B cell (primary cell): ENCODE results near the gene OGG1. TPM values are rescaled to one million over a fixed set of nuclear protein-coding genes. Genes with fewer than 3 reads are reported as not detected.

Experiments
- ATAC-seq: fragments of 200-7000 bp; cut with Tn5 transposase; one replicate; pipeline ENCODE4 v1.10.0; 2021; ENCODE audit warnings: low read depth, mild to moderate bottlenecking, moderate number of reproducible peaks, moderate library complexity
- CTCF ChIA-PET: fragments of 350-600 bp; sonication (Branson Sonifier 250); formaldehyde crosslinking; loops from one replicate; lab custom pipeline; 2021; ENCODE audit warnings: antibody characterized with exemption, inconsistent platforms; lab: Charles Lee
- POLR2A ChIA-PET: fragments of 350-600 bp; sonication (Branson Sonifier 250); formaldehyde crosslinking; loops from one replicate; lab custom pipeline; 2021; ENCODE audit warnings: antibody characterized with exemption; lab: Charles Lee
- DNase-seq: peaks from one replicate; pipeline ENCODE4 v3.0.0; 2013
- H2AFZ ChIP-seq: 2 replicates; pipeline ENCODE4 v1.6.1; 2012; ENCODE audit warnings: mild to moderate bottlenecking, low read depth, low read length; ENCODE audit not compliant: insufficient read depth, poor library complexity, severe bottlenecking
- H3K27ac ChIP-seq, 2 donors: 1 replicate in 1 of 2; 2 replicates in 1 of 2; pipeline ENCODE4 v1.5.1; 2012 to 2013; ENCODE audit warnings: low read length in 2 of 2, mild to moderate bottlenecking in 2 of 2, moderate library complexity in 1 of 2
- H3K27me3 ChIP-seq, 4 experiments: fragments of 200-600 bp in 1 of 4; sonication (generic) in 1 of 4; replicated peaks in 1 of 4; 1 replicate in 2 of 4; 2 replicates in 2 of 4; pipeline versions ENCODE4 v1.6.1 to v1.7.0; 2013 to 2016; ENCODE audit warnings: low read length in 3 of 4, mild to moderate bottlenecking in 2 of 4, mixed read lengths in 1 of 4, moderate library complexity in 1 of 4; ENCODE audit not compliant: insufficient read depth in 4 of 4, control insufficient read depth in 3 of 4; ENCODE audit errors: control extremely low read depth in 1 of 4
- H3K36me3 ChIP-seq, 2 experiments: replicated peaks in 1 of 2; 1 replicate in 1 of 2; 2 replicates in 1 of 2; pipeline versions ENCODE4 v1.6.1 to v1.7.1; 2013; ENCODE audit warnings: low read length in 1 of 2; ENCODE audit not compliant: insufficient read depth in 2 of 2, control insufficient read depth in 1 of 2; ENCODE audit errors: control extremely low read depth in 1 of 2, extremely low read depth in 1 of 2
- H3K4me1 ChIP-seq, 2 donors: fragments of 200-600 bp in 1 of 2; sonication (generic) in 1 of 2; 1 replicate in 1 of 2; 2 replicates in 1 of 2; pipeline versions ENCODE4 v1.5.1 to v1.6.1; 2013 to 2017; ENCODE audit warnings: low read length in 2 of 2; ENCODE audit not compliant: control insufficient read depth in 2 of 2, insufficient read depth in 2 of 2
- H3K4me2 ChIP-seq: replicated peaks from 2 replicates; pipeline ENCODE3; 2012; ENCODE audit warnings: mild to moderate bottlenecking, low read depth, low read length; ENCODE audit not compliant: poor library complexity, severe bottlenecking
- H3K4me3 ChIP-seq, 5 experiments: fragments of 200-600 bp in 1 of 5; sonication (generic) in 1 of 5; 1 replicate in 3 of 5; 2 replicates in 2 of 5; pipeline versions ENCODE4 v1.5.1 to v1.7.0; 2011 to 2016; ENCODE audit warnings: low read length in 4 of 5, mild to moderate bottlenecking in 4 of 5, low read depth in 2 of 5, control low read depth in 1 of 5, moderate library complexity in 1 of 5; ENCODE audit not compliant: insufficient read depth in 1 of 5; ENCODE audit errors: control extremely low read depth in 1 of 5, extremely low read depth in 1 of 5
- H3K79me2 ChIP-seq: fragments of 200-600 bp; sonication (generic); one replicate; pipeline ENCODE4 v1.6.0; 2016; ENCODE audit warnings: low read length; ENCODE audit not compliant: control insufficient read depth, insufficient read depth
- H3K9ac ChIP-seq: fragments of 200-600 bp; sonication (generic); 2 replicates; pipeline ENCODE4 v1.6.1; 2017; ENCODE audit warnings: mild to moderate bottlenecking, low read length, moderate library complexity
- H3K9me3 ChIP-seq, 3 donors: one replicate each; pipeline versions ENCODE4 v1.6.1 to v1.7.1; 2013; ENCODE audit warnings: low read length in 2 of 3; ENCODE audit not compliant: control insufficient read depth in 2 of 3, insufficient read depth in 1 of 3; ENCODE audit errors: control extremely low read depth in 1 of 3
- H4K20me1 ChIP-seq: 2 replicates; pipeline ENCODE4 v1.6.0; 2012; ENCODE audit warnings: mild to moderate bottlenecking, low read length; ENCODE audit not compliant: insufficient read depth, control insufficient read depth, poor library complexity, severe bottlenecking
- H3K27ac Mint-ChIP-seq: one replicate; pipeline ENCODE4 v1.8.0; 2021; ENCODE audit warnings: mixed read lengths
- H3K27me3 Mint-ChIP-seq: one replicate; pipeline ENCODE4 v1.8.0; 2021; ENCODE audit warnings: mixed read lengths
- H3K4me1 Mint-ChIP-seq: one replicate; pipeline ENCODE4 v1.8.0; 2021; ENCODE audit warnings: mixed read lengths
- H3K4me3 Mint-ChIP-seq: one replicate; pipeline ENCODE4 v1.8.0; 2021; ENCODE audit warnings: mixed read lengths
- H3K9me3 Mint-ChIP-seq: one replicate; pipeline ENCODE4 v1.8.0; 2022; ENCODE audit warnings: mixed read lengths; ENCODE audit not compliant: insufficient read depth
- EZH2 ChIP-seq: IDR thresholded peaks from 2 replicates; pipeline ENCODE4 v1.6.1; 2012; ENCODE audit warnings: borderline replicate concordance, low read depth, mild to moderate bottlenecking, moderate library complexity, low read length; ENCODE audit not compliant: insufficient read depth, poor library complexity, severe bottlenecking
- WGBS: methylation state at CpG from one replicate; pipeline ENCODE4 v1.1.5; 2013; ENCODE audit warnings: missing lambda C conversion rate; ENCODE audit not compliant: insufficient coverage; 5-methylcytosine and 5-hydroxymethylcytosine counted together
- intact Hi-C: fragments of 100-400 bp; cut with micrococcal nuclease; formaldehyde crosslinking; loops from one replicate; pipeline ENCODE4 v1.10.0; 2022
- polyA plus RNA-seq: library from polyadenylated mRNA; depleted of rRNA; stranded (reverse); fragments of >200 nt; gene quantifications from 2 replicates; pipeline ENCODE4 v1.2.3, GENCODE V29; 2012
- total RNA-seq, 2 donors: library from RNA; stranded (reverse); fragments of 120-200 nt in 1 of 2; gene quantifications; 1 replicate in 1 of 2; 2 replicates in 1 of 2; pipeline versions ENCODE4 v1.2.3 to v1.2.4, GENCODE V29; 2013 to 2022
- TF ChIP-seq, protein P1 (sequence below): fragments of 200-600 bp; IDR thresholded peaks from one replicate; pipeline ENCODE4 v1.8.0; 2022; ENCODE audit warnings: antibody characterized with exemption, mild to moderate bottlenecking

OGG1 gene
- total and polyA plus RNA-seq, 2 donors (not counting 1 experiment from before 2014, with no cell fraction given): 45.6 to 81.6 TPM

DNA sequence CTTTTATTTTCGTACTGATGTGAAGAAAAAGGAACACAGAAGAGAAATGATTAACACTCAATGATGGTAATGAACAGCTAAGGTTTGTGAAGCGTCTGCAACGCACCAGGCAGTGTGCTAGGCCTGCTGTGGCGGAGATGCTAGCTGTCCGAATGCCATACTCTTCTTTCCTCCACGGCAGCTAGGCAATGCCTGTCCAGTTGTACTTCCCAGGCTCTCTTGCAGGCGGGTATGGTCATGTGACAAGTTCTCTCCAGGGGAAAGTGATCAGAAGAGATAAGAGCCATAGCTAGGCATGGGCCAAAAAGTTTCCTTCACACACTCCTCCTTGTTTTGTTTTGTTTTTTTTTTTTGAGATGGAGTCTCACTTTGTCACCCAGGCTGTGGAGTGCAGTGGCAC lies 35.9 kb downstream of the OGG1 start:
- Mint-ChIP-seq H3K27ac (no peak overlapping the region), H3K9me3 (no peaks in the 10 kb centered on the region), H3K4me1 (peaks cover 31% of the 10 kb centered on the region), H3K27me3 (no peaks in the 10 kb centered on the region), H3K4me3 (no peak overlapping the region)
- peaks cover 21 to 29% of the 10 kb centered on the region in 2 donors for H3K4me1 ChIP-seq
- peaks cover 2 to 62% of the 10 kb centered on the region in 2 experiments for H3K36me3 ChIP-seq
- no peaks in the 10 kb centered on the region for H3K27me3 ChIP-seq
- H3K4me2 ChIP-seq: no peak overlapping the region
- no peaks in the 10 kb centered on the region for H4K20me1 ChIP-seq
- H3K27ac ChIP-seq: no peak overlapping the region
- no peak for TF ChIP-seq EZH2
- TF ChIP-seq, protein P1, sequence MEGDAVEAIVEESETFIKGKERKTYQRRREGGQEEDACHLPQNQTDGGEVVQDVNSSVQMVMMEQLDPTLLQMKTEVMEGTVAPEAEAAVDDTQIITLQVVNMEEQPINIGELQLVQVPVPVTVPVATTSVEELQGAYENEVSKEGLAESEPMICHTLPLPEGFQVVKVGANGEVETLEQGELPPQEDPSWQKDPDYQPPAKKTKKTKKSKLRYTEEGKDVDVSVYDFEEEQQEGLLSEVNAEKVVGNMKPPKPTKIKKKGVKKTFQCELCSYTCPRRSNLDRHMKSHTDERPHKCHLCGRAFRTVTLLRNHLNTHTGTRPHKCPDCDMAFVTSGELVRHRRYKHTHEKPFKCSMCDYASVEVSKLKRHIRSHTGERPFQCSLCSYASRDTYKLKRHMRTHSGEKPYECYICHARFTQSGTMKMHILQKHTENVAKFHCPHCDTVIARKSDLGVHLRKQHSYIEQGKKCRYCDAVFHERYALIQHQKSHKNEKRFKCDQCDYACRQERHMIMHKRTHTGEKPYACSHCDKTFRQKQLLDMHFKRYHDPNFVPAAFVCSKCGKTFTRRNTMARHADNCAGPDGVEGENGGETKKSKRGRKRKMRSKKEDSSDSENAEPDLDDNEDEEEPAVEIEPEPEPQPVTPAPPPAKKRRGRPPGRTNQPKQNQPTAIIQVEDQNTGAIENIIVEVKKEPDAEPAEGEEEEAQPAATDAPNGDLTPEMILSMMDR: no peak
- intact Hi-C loops: no loop called here
- ChIA-PET POLR2A (interaction anchor here (0.6 kb wide), 1 partner anchor 140 kb away, joined by 3 read pairs; no protein-coding TSS in a partner anchor), CTCF (no interaction called here)
- no peak for ATAC-seq
- no peak overlapping the region for H3K4me3 ChIP-seq
- peaks cover 23% of the 10 kb centered on the region for H3K79me2 ChIP-seq
- H2AFZ ChIP-seq: no peak overlapping the region
- no peak for DNase-seq
- no peaks in the 10 kb centered on the region for H3K9me3 ChIP-seq
- WGBS: 93% methylated on average over 6 of the region's 7 CpGs
- H3K9ac ChIP-seq: no peak overlapping the region

DNA sequence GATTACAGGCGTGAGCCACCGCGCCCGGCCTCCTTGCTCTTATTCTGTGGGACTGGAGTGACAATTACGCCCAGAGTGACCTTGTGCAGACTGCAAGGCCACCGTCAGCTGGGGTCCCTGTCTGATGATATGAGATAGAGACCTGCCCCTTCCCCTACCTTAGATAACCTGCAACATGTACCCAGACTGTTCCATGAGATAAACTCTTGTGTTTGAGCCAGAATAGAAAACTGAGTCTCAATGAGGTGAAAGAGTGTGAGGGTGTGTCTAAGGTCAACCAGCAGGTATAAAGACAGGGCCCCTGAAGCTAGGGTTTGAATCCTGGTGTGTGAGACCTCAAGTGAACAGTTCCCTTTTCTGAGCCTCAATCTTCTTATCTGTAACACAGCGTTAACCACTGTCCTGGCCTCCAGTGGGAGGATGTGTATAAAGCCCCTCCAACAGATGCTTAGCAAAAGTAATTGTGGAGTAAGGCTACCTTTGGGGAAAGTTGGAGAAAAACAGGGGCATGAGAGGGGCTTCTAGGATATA lies 36.5 kb downstream of the OGG1 start:
- H3K4me1 Mint-ChIP-seq: peaks cover 30% of the 10 kb centered on the region
- no peak for TF ChIP-seq EZH2
- TF ChIP-seq, protein P1: no peak
- no peaks in the 10 kb centered on the region for H3K9me3 ChIP-seq
- H3K4me3 Mint-ChIP-seq: no peak overlapping the region
- no peaks in the 10 kb centered on the region for H3K27me3 Mint-ChIP-seq
- POLR2A ChIA-PET: no interaction called here
- no peak overlapping the region for H3K9ac ChIP-seq
- peaks cover 29% of the 10 kb centered on the region for H3K79me2 ChIP-seq
- no peak overlapping the region for H3K27ac Mint-ChIP-seq
- H3K4me1 ChIP-seq: peaks cover 18 to 28% of the 10 kb centered on the region in 2 donors
- CTCF ChIA-PET: interaction anchor here (0.7 kb wide), 1 partner anchor 160 kb away, joined by 3 read pairs; no protein-coding TSS in a partner anchor
- H3K4me2 ChIP-seq: no peak overlapping the region
- ATAC-seq (no peak), DNase-seq (no peak)
- no peaks in the 10 kb centered on the region for H3K27me3 ChIP-seq
- WGBS: 100% methylated on average over 1 of the region's 7 CpGs
- peaks cover 2 to 62% of the 10 kb centered on the region in 2 experiments for H3K36me3 ChIP-seq
- no peaks in the 10 kb centered on the region for H3K9me3 Mint-ChIP-seq
- H2AFZ ChIP-seq: no peak overlapping the region
- no peak overlapping the region for H3K27ac ChIP-seq
- intact Hi-C loops: no loop called here
- no peak overlapping the region for H3K4me3 ChIP-seq
- H4K20me1 ChIP-seq: no peaks in the 10 kb centered on the region
